NB4 (cell line): Measurements from ENCODE around the gene SCRN1.

ENCODE experiments used
- DNase-seq: peaks from one replicate; pipeline ENCODE4 v3.0.0; 2010; ENCODE audit warnings: low read depth
- H3K4me3 ChIP-seq: one replicate; pipeline ENCODE4 v1.5.1; 2011; ENCODE audit warnings: mild to moderate bottlenecking, low read depth, low read length, moderate library complexity
- CTCF ChIP-seq: IDR thresholded peaks from one replicate; pipeline ENCODE4 v1.5.1; 2012; ENCODE audit warnings: low read depth, low read length
- MAX ChIP-seq: IDR thresholded peaks from 2 replicates; pipeline ENCODE4 v1.6.1; 2011; ENCODE audit warnings: low read depth, low read length
- MYC ChIP-seq: IDR thresholded peaks from 2 replicates; pipeline ENCODE4 v1.6.1; 2011; ENCODE audit warnings: low read depth, low read length
- POLR2A ChIP-seq: IDR thresholded peaks from 2 replicates; pipeline ENCODE4 v1.6.1; 2011; ENCODE audit warnings: mild to moderate bottlenecking; ENCODE audit not compliant: insufficient read length; ENCODE audit errors: extremely low read depth

SCRN1 gene

GRCh38 chr7:29976673-29977415, 12.8 kb downstream of the SCRN1 start:
- no peak for DNase-seq
- no peak overlapping the region for H3K4me3 ChIP-seq
- TF ChIP-seq POLR2A (no peak), CTCF (no peak), MAX (no peak), MYC (no peak)

GRCh38 chr7:29976266-29976665, 13.3 kb downstream of the SCRN1 start:
- no peak for DNase-seq
- H3K4me3 ChIP-seq = no peak overlapping the region
- TF ChIP-seq MAX = no peak
- no peak for TF ChIP-seq CTCF
- no peak for TF ChIP-seq MYC
- TF ChIP-seq POLR2A = no peak

GRCh38 chr7:29975561-29975960, 14.0 kb downstream of the SCRN1 start:
- DNase-seq = no peak
- no peak for TF ChIP-seq CTCF
- TF ChIP-seq MAX = no peak
- TF ChIP-seq POLR2A = no peak
- TF ChIP-seq MYC = no peak
- no peak overlapping the region for H3K4me3 ChIP-seq

GRCh38 chr7:29974286-29974685, 15.3 kb downstream of the SCRN1 start:
- no peak for TF ChIP-seq MYC
- no peak for TF ChIP-seq CTCF
- TF ChIP-seq MAX = no peak
- TF ChIP-seq POLR2A = no peak
- H3K4me3 ChIP-seq = no peak overlapping the region
- DNase-seq = no peak

- H3K4me3 ChIP-seq = no peak overlapping the region
- TF ChIP-seq CTCF (no peak), MAX (no peak), MYC (no peak), POLR2A (no peak)
- no peak for DNase-seq
Observed at GRCh38 chr7:29972315-29972669, 17.3 kb downstream of the SCRN1 start.
